Activated CD8-positive, alpha-beta T cell treated with anti-CD3 and anti-CD28 coated beads for 36 hours (primary cell): Measurements from ENCODE around the gene ETV1. TPM values are rescaled to one million over a fixed set of nuclear protein-coding genes. Genes with fewer than 3 reads are reported as not detected.

Experiments used
- ATAC-seq: fragments of 200-7000 bp; cut with Tn5 transposase; one replicate; pipeline ENCODE4 v1.10.0; 2021; ENCODE audit warnings: mild to moderate bottlenecking, moderate library complexity
- CTCF ChIA-PET: fragments of 350-600 bp; sonication (Branson Sonifier 250); formaldehyde crosslinking; loops from one replicate; lab custom pipeline; 2021; ENCODE audit warnings: antibody characterized with exemption; lab: Charles Lee
- POLR2A ChIA-PET: fragments of 350-600 bp; sonication (Branson Sonifier 250); formaldehyde crosslinking; loops from one replicate; lab custom pipeline; 2021; ENCODE audit warnings: antibody characterized with exemption; lab: Charles Lee
- DNase-seq: peaks from one replicate; pipeline ENCODE4 v3.0.0-alpha.2; 2020
- H3K27ac Mint-ChIP-seq: one replicate; pipeline ENCODE4 v1.8.0; 2021; ENCODE audit warnings: mild to moderate bottlenecking, mixed read lengths
- H3K27me3 Mint-ChIP-seq: one replicate; pipeline ENCODE4 v1.8.0; 2021; ENCODE audit warnings: mixed read lengths
- H3K36me3 Mint-ChIP-seq: one replicate; pipeline ENCODE4 v1.8.0; 2021; ENCODE audit warnings: low read depth, mixed read lengths
- H3K4me1 Mint-ChIP-seq: one replicate; pipeline ENCODE4 v1.8.0; 2021; ENCODE audit warnings: low read depth, mixed read lengths
- H3K4me3 Mint-ChIP-seq: one replicate; pipeline ENCODE4 v1.8.0; 2021; ENCODE audit warnings: mild to moderate bottlenecking, moderate library complexity, mixed read lengths
- H3K9me3 Mint-ChIP-seq: one replicate; pipeline ENCODE4 v1.8.0; 2021; ENCODE audit warnings: mixed read lengths
- CTCF ChIP-seq: fragments of 200-600 bp; IDR thresholded peaks from one replicate; pipeline ENCODE4 v1.8.0; 2022; ENCODE audit warnings: antibody characterized with exemption, mild to moderate bottlenecking
- intact Hi-C: fragments of 100-400 bp; cut with micrococcal nuclease; formaldehyde crosslinking; loops from one replicate; pipeline ENCODE4 v1.10.0; 2022
- total RNA-seq, 2 experiments: library from RNA; stranded (reverse); gene quantifications; one replicate each; pipeline ENCODE4 v1.2.3, GENCODE V29; 2021

The ETV1 gene
- total RNA-seq, 2 experiments from 2014 or later: 0.18 to 0.56 TPM

GRCh38 chr7:13849163-13849892, 140.1 kb downstream of the ETV1 start:
- Mint-ChIP-seq H3K27ac (no peak overlapping the region), H3K9me3 (peaks cover 2% of the 10 kb centered on the region), H3K27me3 (no peaks in the 10 kb centered on the region), H3K4me3 (no peak overlapping the region), H3K4me1 (peaks cover 16% of the 10 kb centered on the region), H3K36me3 (no peaks in the 10 kb centered on the region)
- POLR2A ChIA-PET: no interaction called here
- DNase-seq (no peak), ATAC-seq (no peak)
- intact Hi-C loops: no loop called here
- TF ChIP-seq CTCF: no peak
- CTCF ChIA-PET: no interaction called here

- Mint-ChIP-seq H3K27me3 (no peaks in the 10 kb centered on the region), H3K27ac (no peak overlapping the region), H3K36me3 (no peaks in the 10 kb centered on the region), H3K9me3 (peaks cover 2% of the 10 kb centered on the region), H3K4me3 (no peak overlapping the region), H3K4me1 (peaks cover 16% of the 10 kb centered on the region)
- TF ChIP-seq CTCF: no peak
- ChIA-PET POLR2A (no interaction called here), CTCF (no interaction called here)
- intact Hi-C loops: no loop called here
- DNase-seq (no peak), ATAC-seq (no peak)
Measured at GRCh38 chr7:13848681-13849131, 140.8 kb downstream of the ETV1 start.

- Mint-ChIP-seq H3K36me3 (no peaks in the 10 kb centered on the region), H3K9me3 (no peaks in the 10 kb centered on the region), H3K27me3 (no peaks in the 10 kb centered on the region), H3K4me1 (peaks cover 16% of the 10 kb centered on the region), H3K27ac (no peak overlapping the region), H3K4me3 (no peak overlapping the region)
- ChIA-PET CTCF (no interaction called here), POLR2A (no interaction called here)
- no peak for ATAC-seq
- intact Hi-C loops: no loop called here
- TF ChIP-seq CTCF: no peak
- no peak for DNase-seq
Measured at GRCh38 chr7:13846386-13846785, 143.1 kb downstream of the ETV1 start.

GRCh38 chr7:13845601-13846000, 143.9 kb downstream of the ETV1 start:
- H3K27me3 Mint-ChIP-seq: no peaks in the 10 kb centered on the region
- no peaks in the 10 kb centered on the region for H3K36me3 Mint-ChIP-seq
- ATAC-seq (no peak), DNase-seq (no peak)
- H3K9me3 Mint-ChIP-seq: no peaks in the 10 kb centered on the region
- CTCF ChIA-PET: no interaction called here
- H3K27ac Mint-ChIP-seq: no peak overlapping the region
- TF ChIP-seq CTCF: no peak
- POLR2A ChIA-PET: no interaction called here
- intact Hi-C loops: no loop called here
- peaks cover 13% of the 10 kb centered on the region for H3K4me1 Mint-ChIP-seq
- no peak overlapping the region for H3K4me3 Mint-ChIP-seq

- Mint-ChIP-seq H3K4me3 (no peak overlapping the region), H3K27me3 (no peaks in the 10 kb centered on the region), H3K36me3 (no peaks in the 10 kb centered on the region), H3K27ac (no peak overlapping the region), H3K9me3 (no peaks in the 10 kb centered on the region), H3K4me1 (peaks cover 7% of the 10 kb centered on the region)
- intact Hi-C loops: no loop called here
- DNase-seq (no peak), ATAC-seq (no peak)
- no peak for TF ChIP-seq CTCF
- CTCF ChIA-PET: no interaction called here
- POLR2A ChIA-PET: no interaction called here
Measured at GRCh38 chr7:13844954-13845353, 144.5 kb downstream of the ETV1 start.
